OCI-M2 (cell line): ENCODE results near the gene RRP36.

ENCODE experiments used
- DNase-seq: peaks from one replicate; lab custom pipeline; 2025; ENCODE audit not compliant: unreplicated experiment; lab: John Stamatoyannopoulos, UW

The RRP36 gene

GRCh38 chr6:43060755-43061633, 39.6 kb downstream of the RRP36 start:
- no peak for DNase-seq

- DNase-seq = no peak
Measured at GRCh38 chr6:43061861-43062260, 40.4 kb downstream of the RRP36 start.

- DNase-seq = no peak
Measured at GRCh38 chr6:43062818-43063217, 41.4 kb downstream of the RRP36 start.

- DNase-seq = no peak
Measured at GRCh38 chr6:43070028-43070632, 48.7 kb downstream of the RRP36 start.

GRCh38 chr6:43074847-43075669, 53.6 kb downstream of the RRP36 start:
- DNase-seq = no peak

GRCh38 chr6:43075670-43076463, 54.4 kb downstream of the RRP36 start, which contains the start of gene PTK7:
TSS of gene PTK7 (plus strand) at chr6:43076314. CDS start at chr6:43076489, 175 bp downstream.
- DNase-seq = no peak

- no peak for DNase-seq
Measured at GRCh38 chr6:43076464-43077332, 55.3 kb downstream of the RRP36 start.

- no peak for DNase-seq
Measured at GRCh38 chr6:43077333-43077809, 55.9 kb downstream of the RRP36 start.

GRCh38 chr6:43077981-43078511, 56.6 kb downstream of the RRP36 start:
- DNase-seq = no peak

GRCh38 chr6:43078691-43079090, 57.3 kb downstream of the RRP36 start:
- no peak for DNase-seq
